Measurements from ENCODE around the gene SERPINB6. TPM values are rescaled to one million over a fixed set of nuclear protein-coding genes. Genes with fewer than 3 reads are reported as not detected.

Gene SERPINB6
- total RNA-seq, 1 experiment from 2014 or later: 131 TPM

- TF ChIP-seq REST (IDR thresholded peaks at IDR 0.05; ENCODE audit: insufficient read depth in 1 of 2, low read depth in 2 of 2, low read length in 1 of 2): no peak
- Histone ChIP-seq H3K9me3 (ENCODE audit: control insufficient read depth, insufficient read depth, low read depth, low read length) (no peaks in the 10 kb centered on the region), H3K36me3 (ENCODE audit: control insufficient read depth, insufficient read depth, low read length) (no peaks in the 10 kb centered on the region), H3K4me3 (ENCODE audit: low read depth in 2 of 2, low read length in 2 of 2) (no peak overlapping the region), H3K4me1 (ENCODE audit: control insufficient read depth, insufficient read depth, low read length) (no peaks in the 10 kb centered on the region), H3K27me3 (ENCODE audit: control insufficient read depth, insufficient read depth, low read length) (no peaks in the 10 kb centered on the region), H3K27ac (ENCODE audit: low read length) (no peak overlapping the region)
- POLR2A ChIA-PET: no interaction called here
- DNase-seq (ENCODE audit: low read depth, low spot score) (no peak), ATAC-seq (no peak)
- BruUV-seq (replicated peaks): no TSS peak
- intact Hi-C loops (cut with micrococcal nuclease; ENCODE audit: unreplicated experiment) (no loop called here), in situ Hi-C loops (cut with HindIII; ENCODE audit: low pct_unique_long_range_greater_than_20kb, low sequenced_read_pairs) (no loop called here)
- CTCF ChIA-PET: no interaction called here
Observed at GRCh38 chr6:2917801-2918445, 53.4 kb downstream of the SERPINB6 start.

GRCh38 chr6:2917065-2917464 lies 54.3 kb downstream of the SERPINB6 start:
- no peaks in the 10 kb centered on the region for H3K36me3 ChIP-seq (ENCODE audit: control insufficient read depth, insufficient read depth, low read length)
- no peak for TF ChIP-seq TCF7L2 (IDR thresholded peaks at IDR 0.05; ENCODE audit: low read depth, low read length)
- TF ChIP-seq CTCF (IDR thresholded peaks at IDR 0.05): no peak
- H3K9me3 ChIP-seq (ENCODE audit: control insufficient read depth, insufficient read depth, low read depth, low read length): no peaks in the 10 kb centered on the region
- CTCF ChIA-PET: no interaction called here
- no peak for ATAC-seq
- no peak overlapping the region for H3K4me3 ChIP-seq (ENCODE audit: low read depth in 2 of 2, low read length in 2 of 2)
- no peak overlapping the region for H3K27ac ChIP-seq (ENCODE audit: low read length)
- in situ Hi-C loops (cut with HindIII; ENCODE audit: low pct_unique_long_range_greater_than_20kb, low sequenced_read_pairs) (no loop called here), intact Hi-C loops (cut with micrococcal nuclease; ENCODE audit: unreplicated experiment) (no loop called here)
- DNase-seq (ENCODE audit: low read depth, low spot score): no peak
- no TSS peak for BruUV-seq (replicated peaks)
- H3K4me1 ChIP-seq (ENCODE audit: control insufficient read depth, insufficient read depth, low read length): no peaks in the 10 kb centered on the region
- H3K27me3 ChIP-seq (ENCODE audit: control insufficient read depth, insufficient read depth, low read length): no peaks in the 10 kb centered on the region
- POLR2A ChIA-PET: no interaction called here

GRCh38 chr6:2916158-2916925 lies 55.0 kb downstream of the SERPINB6 start:
- no TSS peak for BruUV-seq (replicated peaks)
- in situ Hi-C loops (cut with HindIII; ENCODE audit: low pct_unique_long_range_greater_than_20kb, low sequenced_read_pairs): no loop called here

More at GRCh38 chr6:2916158-2916925, 55.0 kb downstream of the SERPINB6 start:
- H3K27me3 ChIP-seq (ENCODE audit: control insufficient read depth, insufficient read depth, low read length): no peaks in the 10 kb centered on the region
- H3K4me3 ChIP-seq (ENCODE audit: low read depth in 2 of 2, low read length in 2 of 2): no peak overlapping the region
- ChIA-PET CTCF (no interaction called here), POLR2A (no interaction called here)
- ATAC-seq: no peak
- intact Hi-C loops (cut with micrococcal nuclease; ENCODE audit: unreplicated experiment): no loop called here
- no peaks in the 10 kb centered on the region for H3K9me3 ChIP-seq (ENCODE audit: control insufficient read depth, insufficient read depth, low read depth, low read length)
- DNase-seq (ENCODE audit: low read depth, low spot score): no peak
- no peak overlapping the region for H3K27ac ChIP-seq (ENCODE audit: low read length)
- H3K36me3 ChIP-seq (ENCODE audit: control insufficient read depth, insufficient read depth, low read length): no peaks in the 10 kb centered on the region
- no peak for TF ChIP-seq POLR2AphosphoS5 (IDR thresholded peaks at IDR 0.05; ENCODE audit: low read depth, low read length)
- TF ChIP-seq CTCF (IDR thresholded peaks at IDR 0.05): no peak
- TF ChIP-seq SIN3A (IDR thresholded peaks at IDR 0.05; ENCODE audit: borderline replicate concordance, insufficient read depth, low read depth, low read length): no peak
- TF ChIP-seq REST (IDR thresholded peaks at IDR 0.05; ENCODE audit: insufficient read depth in 1 of 2, low read depth in 2 of 2, low read length in 1 of 2): no peak
- TF ChIP-seq TCF7L2 (IDR thresholded peaks at IDR 0.05; ENCODE audit: low read depth, low read length): no peak
- no peaks in the 10 kb centered on the region for H3K4me1 ChIP-seq (ENCODE audit: control insufficient read depth, insufficient read depth, low read length)
